ENCODE data around the gene MYZAP. TPM values are rescaled to one million over a fixed set of nuclear protein-coding genes. Genes with fewer than 3 reads are reported as not detected.

The MYZAP gene
- total and polyA plus RNA-seq, 10 of the 15 experiments (the other 5 are each of a cell fraction or from before 2014, with no cell fraction given), result not detected

GRCh38 chr15:57606048-57606447, 14.3 kb downstream of the MYZAP start (continued):
- no peak for TF ChIP-seq PRDM15 (CRISPR knock-in tag; IDR thresholded peaks at IDR 0.05)
- no peak for TF ChIP-seq SP1 (IDR thresholded peaks at IDR 0.05; ENCODE audit: low read depth, low read length)
- TF ChIP-seq ZZZ3 (IDR thresholded peaks at IDR 0.05; ENCODE audit: control insufficient read depth, insufficient read length, low read depth), result no peak
- TF ChIP-seq E2F8 (IDR thresholded peaks at IDR 0.05; ENCODE audit: low read depth, partially characterized antibody), result no peak
- TF ChIP-seq RAD51 (IDR thresholded peaks at IDR 0.05), result no peak
- no peak for TF ChIP-seq HDGF (IDR thresholded peaks at IDR 0.05)
- no peak for TF ChIP-seq IKZF2 (IDR thresholded peaks at IDR 0.05)
- no peak for TF ChIP-seq ESRRA (IDR thresholded peaks at IDR 0.05; ENCODE audit: low read length)
- TF ChIP-seq E2F4 (IDR thresholded peaks at IDR 0.05; ENCODE audit: low read depth, low read length), result no peak
- no peak for TF ChIP-seq BMI1 (IDR thresholded peaks at IDR 0.05; ENCODE audit: borderline replicate concordance)
- TF ChIP-seq ZNF592 (IDR thresholded peaks at IDR 0.05), result no peak
- no peak for TF ChIP-seq SREBF2 (IDR thresholded peaks at IDR 0.05; ENCODE audit: low read length)
- TF ChIP-seq LARP7 (IDR thresholded peaks at IDR 0.05), result no peak
- no peak for TF ChIP-seq CREB1 (IDR thresholded peaks at IDR 0.05; ENCODE audit: low read depth)
- TF ChIP-seq USF2 (IDR thresholded peaks at IDR 0.05; ENCODE audit: borderline replicate concordance, low read depth, low read length), result no peak

Data from GM12878 (cell line).